ENCODE measurements around the gene DTX2. TPM values are rescaled to one million over a fixed set of nuclear protein-coding genes. Genes with fewer than 3 reads are reported as not detected.

DTX2 gene
- total RNA-seq, 2 donors from 2014 or later: 34.1 to 38.3 TPM

DNA sequence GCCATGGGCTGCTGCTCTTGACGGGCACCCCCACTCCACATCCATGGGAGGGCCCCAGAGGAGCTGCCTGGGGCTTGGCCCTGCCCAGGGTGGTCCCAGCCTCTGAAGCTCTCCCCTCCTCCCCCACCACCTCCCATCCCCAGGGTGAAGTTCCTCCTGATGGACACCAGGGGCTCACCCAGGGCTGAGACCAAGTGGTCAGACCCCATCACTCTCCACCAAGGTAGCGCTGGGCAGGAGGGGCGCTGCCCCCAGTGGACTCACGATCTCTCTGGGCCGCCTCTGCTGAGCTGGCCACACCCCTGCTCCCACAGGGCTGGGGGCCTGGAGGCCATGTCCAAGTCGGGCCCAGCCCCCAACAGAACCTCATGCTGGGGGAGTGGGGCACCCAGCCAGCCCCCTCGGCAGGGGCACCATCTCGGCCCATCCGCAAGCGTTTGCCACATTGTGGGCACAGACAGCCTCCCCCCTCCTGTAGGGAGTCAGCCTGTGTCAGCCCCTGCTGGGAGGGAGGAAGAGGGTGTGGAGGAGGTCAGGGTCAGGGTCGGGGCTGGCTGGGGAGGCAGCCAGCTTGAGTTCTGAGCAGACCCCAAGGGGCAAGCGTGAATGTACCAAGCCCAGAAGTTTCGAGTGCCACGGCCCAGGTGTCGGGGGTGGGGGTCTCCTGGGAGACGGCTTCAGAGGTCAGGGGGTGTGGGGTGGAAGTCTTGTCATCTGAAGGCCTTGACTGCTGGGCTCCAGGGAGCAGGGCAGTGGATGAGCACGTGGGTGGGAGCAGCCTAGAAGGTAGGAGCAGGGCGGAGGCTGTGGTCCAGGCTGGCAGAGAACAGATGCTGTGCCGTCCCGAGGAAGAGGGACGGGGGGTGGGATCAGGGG lies 51.7 kb downstream of the DTX2 start:
- Histone ChIP-seq H3K27ac (ENCODE audit: low read depth, low read length) (no peak overlapping the region), H3K9me3 (ENCODE audit: control insufficient read depth, low read length) (no peaks in the 10 kb centered on the region), H3K9ac (ENCODE audit: extremely low read depth, low read length, poor library complexity, severe bottlenecking) (no peak overlapping the region), H3K4me1 (ENCODE audit: control insufficient read depth, insufficient read depth, low read length) (peaks cover 3% of the 10 kb centered on the region), H3K36me3 (ENCODE audit: control insufficient read depth, insufficient read depth, low read length) (no peaks in the 10 kb centered on the region), H3K27me3 (ENCODE audit: control insufficient read depth, insufficient read depth, low read length, poor library complexity, severe bottlenecking) (no peaks in the 10 kb centered on the region), H3K4me3 (ENCODE audit: low read length) (no peak overlapping the region)
- H3K9me3 Mint-ChIP-seq: no peaks in the 10 kb centered on the region
- peaks cover 4% of the 10 kb centered on the region for H3K4me1 Mint-ChIP-seq
- peak; percentile 87 for DNase-seq
- no peak overlapping the region for H3K4me3 Mint-ChIP-seq
- H3K36me3 Mint-ChIP-seq (ENCODE audit: low read depth): no peaks in the 10 kb centered on the region
- no peaks in the 10 kb centered on the region for H3K27me3 Mint-ChIP-seq (ENCODE audit: insufficient read depth)
- TF ChIP-seq, protein P1, sequence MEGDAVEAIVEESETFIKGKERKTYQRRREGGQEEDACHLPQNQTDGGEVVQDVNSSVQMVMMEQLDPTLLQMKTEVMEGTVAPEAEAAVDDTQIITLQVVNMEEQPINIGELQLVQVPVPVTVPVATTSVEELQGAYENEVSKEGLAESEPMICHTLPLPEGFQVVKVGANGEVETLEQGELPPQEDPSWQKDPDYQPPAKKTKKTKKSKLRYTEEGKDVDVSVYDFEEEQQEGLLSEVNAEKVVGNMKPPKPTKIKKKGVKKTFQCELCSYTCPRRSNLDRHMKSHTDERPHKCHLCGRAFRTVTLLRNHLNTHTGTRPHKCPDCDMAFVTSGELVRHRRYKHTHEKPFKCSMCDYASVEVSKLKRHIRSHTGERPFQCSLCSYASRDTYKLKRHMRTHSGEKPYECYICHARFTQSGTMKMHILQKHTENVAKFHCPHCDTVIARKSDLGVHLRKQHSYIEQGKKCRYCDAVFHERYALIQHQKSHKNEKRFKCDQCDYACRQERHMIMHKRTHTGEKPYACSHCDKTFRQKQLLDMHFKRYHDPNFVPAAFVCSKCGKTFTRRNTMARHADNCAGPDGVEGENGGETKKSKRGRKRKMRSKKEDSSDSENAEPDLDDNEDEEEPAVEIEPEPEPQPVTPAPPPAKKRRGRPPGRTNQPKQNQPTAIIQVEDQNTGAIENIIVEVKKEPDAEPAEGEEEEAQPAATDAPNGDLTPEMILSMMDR (conservative IDR thresholded peaks at IDR 0.05): peak; percentile 73
- no peak overlapping the region for H3K27ac Mint-ChIP-seq
- 27 to 76% methylated on average over 2 to 21 of the region's 21 CpGs for WGBS, 2 experiments (ENCODE audit: insufficient coverage in 1 of 2, insufficient read length in 1 of 2)

DNA sequence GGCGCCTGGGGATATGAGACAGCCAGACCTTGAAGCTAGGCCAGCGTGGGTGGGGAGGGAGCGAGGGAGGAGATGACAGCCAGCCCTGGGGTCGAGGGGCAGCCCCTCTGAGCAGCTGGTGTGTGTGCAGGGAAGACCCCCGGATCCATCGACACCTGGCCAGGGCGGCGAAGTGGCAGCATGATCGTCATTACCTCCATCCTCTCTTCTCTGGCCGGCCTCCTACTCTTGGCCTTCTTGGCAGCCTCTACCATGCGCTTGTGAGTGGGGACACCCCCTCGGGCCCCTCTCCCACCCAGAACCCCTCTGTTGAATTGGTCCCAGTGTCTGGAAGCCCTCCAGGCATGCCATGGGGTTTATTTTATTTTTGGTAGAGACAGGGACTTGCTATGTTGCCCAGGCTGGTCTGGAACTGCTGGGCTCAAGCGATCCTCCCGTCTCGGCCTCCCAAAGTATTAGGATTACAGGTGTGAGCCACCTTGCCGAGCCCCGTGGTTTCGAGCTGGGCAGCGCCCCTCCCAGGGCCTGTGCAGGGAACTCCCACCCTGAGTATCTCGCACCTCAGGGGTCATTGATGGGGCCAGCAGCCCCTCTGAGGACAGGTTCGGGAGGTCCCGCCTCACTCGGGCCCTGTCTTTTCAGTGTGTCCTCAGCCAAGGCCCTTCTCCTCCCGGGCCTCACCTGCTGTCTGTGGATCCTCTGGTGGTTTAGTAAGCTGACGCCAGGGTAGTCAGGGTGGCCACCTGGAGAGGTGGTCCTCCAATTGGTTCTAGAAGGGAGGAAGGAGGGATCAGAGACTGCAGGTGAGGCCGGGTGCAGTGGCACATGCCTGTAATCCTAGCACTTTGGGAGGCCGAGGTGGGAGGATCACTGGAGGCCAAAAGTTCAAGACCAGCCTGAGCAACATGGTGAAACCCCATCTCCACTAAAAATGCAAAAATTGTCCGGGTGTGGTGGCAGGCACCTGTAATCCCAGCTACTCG lies 52.6 kb downstream of the DTX2 start:
- WGBS, 2 experiments (ENCODE audit: insufficient coverage in 1 of 2, insufficient read length in 1 of 2): 92 to 94% methylated on average over 13 to 29 of the region's 29 CpGs
- Mint-ChIP-seq H3K9me3 (no peaks in the 10 kb centered on the region), H3K4me3 (no peak overlapping the region), H3K36me3 (ENCODE audit: low read depth) (no peaks in the 10 kb centered on the region), H3K27me3 (ENCODE audit: insufficient read depth) (no peaks in the 10 kb centered on the region), H3K4me1 (peaks cover 4% of the 10 kb centered on the region), H3K27ac (no peak overlapping the region)
- Histone ChIP-seq H3K4me3 (ENCODE audit: low read length) (no peak overlapping the region), H3K4me1 (ENCODE audit: control insufficient read depth, insufficient read depth, low read length) (peaks cover 3% of the 10 kb centered on the region), H3K27me3 (ENCODE audit: control insufficient read depth, insufficient read depth, low read length, poor library complexity, severe bottlenecking) (no peaks in the 10 kb centered on the region), H3K9me3 (ENCODE audit: control insufficient read depth, low read length) (no peaks in the 10 kb centered on the region), H3K27ac (ENCODE audit: low read depth, low read length) (no peak overlapping the region), H3K9ac (ENCODE audit: extremely low read depth, low read length, poor library complexity, severe bottlenecking) (no peak overlapping the region), H3K36me3 (ENCODE audit: control insufficient read depth, insufficient read depth, low read length) (no peaks in the 10 kb centered on the region)
- peak; percentile 38 for DNase-seq
- TF ChIP-seq, protein P1 (conservative IDR thresholded peaks at IDR 0.05): no peak

DNA sequence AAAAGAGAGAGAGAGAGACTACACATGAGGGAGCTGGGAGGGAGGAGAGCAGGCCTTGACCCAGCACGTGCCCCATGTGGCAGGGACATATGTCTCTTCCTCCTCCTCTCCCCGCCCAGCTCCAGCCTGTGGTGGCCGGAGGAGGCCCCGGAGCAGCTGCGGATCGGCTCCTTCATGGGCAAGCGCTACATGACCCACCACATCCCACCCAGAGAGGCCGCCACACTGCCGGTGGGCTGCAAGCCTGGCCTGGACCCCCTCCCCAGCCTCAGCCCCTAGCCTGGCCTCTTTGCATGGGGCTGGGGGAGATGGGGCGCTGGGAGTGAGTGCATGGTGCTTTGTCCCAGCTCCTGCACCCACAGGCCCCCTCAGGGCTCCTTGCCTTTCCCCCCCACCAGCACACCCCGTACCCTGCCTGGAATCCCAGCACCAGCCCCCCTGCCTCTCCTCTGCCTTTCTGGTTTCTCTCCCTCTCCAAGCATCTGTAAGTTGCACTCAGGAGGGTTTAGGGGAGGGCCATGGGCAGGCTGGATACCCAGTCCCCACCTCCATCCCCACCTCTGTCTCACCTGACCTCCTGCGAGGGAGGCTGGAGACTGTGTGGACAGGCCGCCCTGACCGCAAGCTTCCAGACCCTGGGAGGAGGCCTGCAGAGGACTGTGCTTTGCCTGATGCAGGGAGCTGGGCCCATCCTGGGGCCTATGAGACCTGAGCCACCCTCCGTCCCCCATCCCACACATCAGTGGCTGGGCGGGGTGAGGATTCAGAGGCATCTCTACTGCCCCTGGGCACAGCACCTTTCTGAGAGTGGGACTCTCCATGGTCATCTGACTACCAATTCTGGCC lies 53.6 kb downstream of the DTX2 start:
- H3K9me3 Mint-ChIP-seq: no peaks in the 10 kb centered on the region
- peak; percentile 42 for DNase-seq
- Histone ChIP-seq H3K27ac (ENCODE audit: low read depth, low read length) (no peak overlapping the region), H3K36me3 (ENCODE audit: control insufficient read depth, insufficient read depth, low read length) (no peaks in the 10 kb centered on the region), H3K4me1 (ENCODE audit: control insufficient read depth, insufficient read depth, low read length) (peaks cover 3% of the 10 kb centered on the region), H3K27me3 (ENCODE audit: control insufficient read depth, insufficient read depth, low read length, poor library complexity, severe bottlenecking) (no peaks in the 10 kb centered on the region), H3K9ac (ENCODE audit: extremely low read depth, low read length, poor library complexity, severe bottlenecking) (no peak overlapping the region), H3K4me3 (ENCODE audit: low read length) (no peak overlapping the region), H3K9me3 (ENCODE audit: control insufficient read depth, low read length) (no peaks in the 10 kb centered on the region)
- no peak overlapping the region for H3K27ac Mint-ChIP-seq
- no peaks in the 10 kb centered on the region for H3K4me1 Mint-ChIP-seq
- no peaks in the 10 kb centered on the region for H3K36me3 Mint-ChIP-seq (ENCODE audit: low read depth)
- H3K4me3 Mint-ChIP-seq: no peak overlapping the region
- WGBS, 2 experiments (ENCODE audit: insufficient coverage in 1 of 2, insufficient read length in 1 of 2): 90% methylated on average over 3 to 15 of the region's 16 CpGs
- no peaks in the 10 kb centered on the region for H3K27me3 Mint-ChIP-seq (ENCODE audit: insufficient read depth)
- TF ChIP-seq, protein P1 (conservative IDR thresholded peaks at IDR 0.05): no peak
